ENCODE results near the gene LILRB4. TPM values are rescaled to one million over a fixed set of nuclear protein-coding genes. Genes with fewer than 3 reads are reported as not detected.

LILRB4 gene
- total RNA-seq: not detected in 2 replicates

GRCh38 chr19:54662730-54663129 lies at the start of gene LILRB4:
Gene LILRB4 (plus strand): TSS chr19:54662985. CDS start chr19:54663034, 49 bp downstream.

DNA sequence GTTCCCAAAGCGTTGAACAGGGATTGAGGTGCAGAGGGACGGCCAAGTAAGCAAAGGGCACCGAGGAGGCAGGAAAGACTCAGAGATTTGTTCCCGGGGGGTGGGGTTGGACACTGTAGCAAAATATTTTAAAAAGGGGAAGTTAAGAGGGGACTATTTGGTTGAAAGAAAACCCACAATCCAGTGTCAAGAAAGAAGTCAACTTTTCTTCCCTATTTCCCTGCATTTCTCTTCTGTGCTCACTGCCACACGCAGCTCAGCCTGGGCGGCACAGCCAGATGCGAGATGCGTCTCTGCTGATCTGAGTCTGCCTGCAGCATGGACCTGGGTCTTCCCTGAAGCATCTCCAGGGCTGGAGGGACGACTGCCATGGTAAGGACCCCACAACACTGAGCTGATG lies 32.5 kb upstream of the LILRB4 start, which contains the start of gene LILRB1:
LILRB1 (plus strand) TSS at position 223 of the 400 bp plus-strand sequence. CDS start 590 bp downstream, outside the sequence.

Other genes with a start within 250 kb of the LILRB4 start
- gene TTYH1, start 247.5 kb upstream of the LILRB4 start, total RNA-seq: not detected in 2 replicates
- 30.4 and 42.3 TPM in 2 replicates for gene LENG8, start 213.8 kb upstream of the LILRB4 start, total RNA-seq
- gene LENG9, start 199.2 kb upstream of the LILRB4 start, total RNA-seq: 7.3 and 10.2 TPM in 2 replicates
- 12.4 and 16.1 TPM in 2 replicates for gene CDC42EP5, start 189.7 kb upstream of the LILRB4 start, total RNA-seq
- not detected in 2 replicates for gene LAIR2, start 160.2 kb upstream of the LILRB4 start, total RNA-seq
- gene LILRA2, start 89.2 kb upstream of the LILRB4 start, total RNA-seq: not detected in 2 replicates
- gene LILRA1, start 69.4 kb upstream of the LILRB4 start, total RNA-seq: not detected in 2 replicates
- not detected in 2 replicates for gene LILRB1, start 32.5 kb upstream of the LILRB4 start, total RNA-seq
- gene KIR3DL3, start 61.5 kb downstream of the LILRB4 start, total RNA-seq: not detected in 2 replicates
- gene KIR2DL3, start 75.5 kb downstream of the LILRB4 start, total RNA-seq: not detected in 2 replicates
- gene KIR2DL1, start 106.8 kb downstream of the LILRB4 start, total RNA-seq: not detected in 2 replicates
- not detected in 2 replicates for gene KIR2DL4, start 140.6 kb downstream of the LILRB4 start, total RNA-seq
- gene KIR3DL1, start 153.5 kb downstream of the LILRB4 start, total RNA-seq: not detected in 2 replicates
- gene KIR2DS4, start 169.7 kb downstream of the LILRB4 start, total RNA-seq: not detected in 2 replicates
- gene KIR3DL2, start 187.5 kb downstream of the LILRB4 start, total RNA-seq: not detected in 2 replicates
- gene FCAR, start 211.2 kb downstream of the LILRB4 start, total RNA-seq: not detected in 2 replicates
- gene NCR1, start 243.2 kb downstream of the LILRB4 start, total RNA-seq: not detected in 2 replicates

Data from smooth muscle cell of bladder (primary cell).